GM23338 (cell line): ENCODE data around the gene GLMN.

Experiments used
- CTCF ChIP-seq, 2 experiments: fragments of 200-600 bp in 1 of 2; sonication (generic) in 1 of 2; conservative IDR thresholded peaks; 2 replicates each; pipeline versions ENCODE4 v1.5.1 to v1.6.1; 2016 to 2017; ENCODE audit warnings: antibody characterized with exemption in 2 of 2, low read depth in 2 of 2, mild to moderate bottlenecking in 2 of 2, moderate library complexity in 1 of 2
- EZH2 ChIP-seq: fragments of 200-600 bp; sonication (generic); IDR thresholded peaks from one replicate; pipeline ENCODE4 v1.8.0; 2017; ENCODE audit warnings: antibody characterized with exemption, mild to moderate bottlenecking, low read depth; ENCODE audit not compliant: unreplicated experiment
- EZH2phosphoT487 ChIP-seq: fragments of 200-600 bp; sonication (generic); IDR thresholded peaks from one replicate; pipeline ENCODE4 v1.8.1; 2018; ENCODE audit warnings: antibody characterized with exemption; ENCODE audit not compliant: unreplicated experiment
- NANOG ChIP-seq: IDR thresholded peaks from 2 replicates; pipeline ENCODE4 v1.6.1; 2016; ENCODE audit warnings: antibody characterized with exemption, borderline replicate concordance
- POLR2AphosphoS5 ChIP-seq: IDR thresholded peaks from 2 replicates; pipeline ENCODE4 v1.6.1; 2016; ENCODE audit warnings: antibody characterized with exemption, low read depth
- REST ChIP-seq: IDR thresholded peaks from one replicate; pipeline ENCODE4 v1.6.1; 2018; ENCODE audit warnings: antibody characterized with exemption; ENCODE audit not compliant: unreplicated experiment
- STAT1 ChIP-seq: IDR thresholded peaks from one replicate; pipeline ENCODE4 v1.6.1; 2016; ENCODE audit warnings: antibody characterized with exemption; ENCODE audit not compliant: unreplicated experiment
- ZNF462 ChIP-seq: fragments of 250-450 bp; sonication (Bioruptor Pico); IDR thresholded peaks from 2 replicates; pipeline ENCODE4 v1.5.0; 2020; ENCODE audit warnings: mild to moderate bottlenecking, moderate library complexity

- TF ChIP-seq EZH2 (no peak), REST (no peak), CTCF (conservative IDR thresholded peaks at IDR 0.05; ENCODE audit: low read depth in 2 of 2) (no peak), POLR2AphosphoS5 (no peak), STAT1 (no peak), NANOG (no peak), ZNF462 (CRISPR knock-in tag) (no peak), EZH2phosphoT487 (no peak)
Measured at GRCh38 chr1:92306020-92306419, 7.2 kb upstream of the GLMN start.
